SK-N-SH treated with all-trans-retinoic acid at 6 μM for 48 hours (cell line): ENCODE data around the gene PPP2R5D.

Experiments
- ATAC-seq: fragments of 200-7000 bp; cut with Tn5 transposase; 3 replicates; pipeline ENCODE4 v1.9.1; 2020; ENCODE audit warnings: mild to moderate bottlenecking, moderate library complexity
- ARNTL ChIP-seq: fragments of 450-650 bp; formaldehyde crosslinking; IDR thresholded peaks from 2 replicates; pipeline ENCODE4 v1.5.0; 2020; ENCODE audit warnings: low read depth, mild to moderate bottlenecking, moderate library complexity, borderline replicate concordance
- BACH2 ChIP-seq: fragments of 250-450 bp; sonication (Bioruptor Pico); IDR thresholded peaks from 2 replicates; pipeline ENCODE4 v1.9.0; 2021; ENCODE audit warnings: mild to moderate bottlenecking, borderline replicate concordance
- CSDC2 ChIP-seq: fragments of 250-450 bp; sonication (Bioruptor Pico); IDR thresholded peaks from 2 replicates; pipeline ENCODE4 v1.5.0; 2020; ENCODE audit warnings: mild to moderate bottlenecking, moderate library complexity
- CSRNP3 ChIP-seq: fragments of 250-450 bp; sonication (Bioruptor Pico); IDR thresholded peaks from 2 replicates; pipeline ENCODE4 v1.5.1; 2021; ENCODE audit warnings: mild to moderate bottlenecking, moderate library complexity
- ESRRG ChIP-seq: fragments of 250-450 bp; sonication (Bioruptor Pico); IDR thresholded peaks from 2 replicates; pipeline ENCODE4 v1.6.1; 2021; ENCODE audit warnings: mild to moderate bottlenecking
- GLIS3 ChIP-seq: fragments of 250-450 bp; sonication (Bioruptor Pico); IDR thresholded peaks from 2 replicates; pipeline ENCODE4 v1.5.0; 2020; ENCODE audit warnings: mild to moderate bottlenecking, moderate library complexity
- ISL1 ChIP-seq: fragments of 250-450 bp; sonication (Bioruptor Pico); IDR thresholded peaks from 2 replicates; pipeline ENCODE4 v2.1.2; 2022; ENCODE audit warnings: mild to moderate bottlenecking, moderate library complexity
- OSR1 ChIP-seq: fragments of 250-450 bp; sonication (Bioruptor Pico); IDR thresholded peaks from 2 replicates; pipeline ENCODE4 v1.8.0; 2022; ENCODE audit warnings: moderate library complexity, mild to moderate bottlenecking, inconsistent platforms
- PATZ1 ChIP-seq: fragments of 250-450 bp; sonication (Bioruptor Pico); IDR thresholded peaks from 2 replicates; pipeline ENCODE4 v1.8.0; 2020; ENCODE audit warnings: mild to moderate bottlenecking, moderate library complexity, borderline replicate concordance
- PPARA ChIP-seq: fragments of 250-450 bp; sonication (Bioruptor Pico); IDR thresholded peaks from 2 replicates; pipeline ENCODE4 v1.5.0; 2020; ENCODE audit warnings: mild to moderate bottlenecking, borderline replicate concordance
- RARB ChIP-seq: fragments of 250-450 bp; sonication (Bioruptor Pico); IDR thresholded peaks from 2 replicates; pipeline ENCODE4 v1.8.0; 2021; ENCODE audit warnings: mild to moderate bottlenecking, moderate library complexity
- SNAI2 ChIP-seq: fragments of 250-450 bp; sonication (Bioruptor Pico); IDR thresholded peaks from 2 replicates; pipeline ENCODE4 v1.5.0; 2020; ENCODE audit warnings: mild to moderate bottlenecking, moderate library complexity
- TCF4 ChIP-seq: fragments of 250-450 bp; sonication (Bioruptor Pico); IDR thresholded peaks from 2 replicates; pipeline ENCODE4 v1.8.0; 2021; ENCODE audit warnings: mild to moderate bottlenecking, moderate library complexity, borderline replicate concordance
- TOX ChIP-seq: fragments of 250-450 bp; sonication (Bioruptor Pico); IDR thresholded peaks from 2 replicates; pipeline ENCODE4 v1.8.0; 2021; ENCODE audit warnings: mild to moderate bottlenecking, moderate library complexity, borderline replicate concordance
- ZC3H10 ChIP-seq: fragments of 250-450 bp; sonication (Bioruptor Pico); IDR thresholded peaks from 2 replicates; pipeline ENCODE4 v1.5.1; 2021; ENCODE audit warnings: mild to moderate bottlenecking, moderate library complexity
- ZFP3 ChIP-seq: fragments of 250-450 bp; sonication (Bioruptor Pico); IDR thresholded peaks from 2 replicates; pipeline ENCODE4 v1.5.0; 2020; ENCODE audit warnings: mild to moderate bottlenecking, moderate library complexity
- ZFP30 ChIP-seq: fragments of 450-650 bp; formaldehyde crosslinking; IDR thresholded peaks from 2 replicates; pipeline ENCODE4 v1.5.0; 2022; ENCODE audit warnings: mild to moderate bottlenecking, moderate library complexity
- ZNF70 ChIP-seq: fragments of 450-650 bp; formaldehyde crosslinking; IDR thresholded peaks from 2 replicates; pipeline ENCODE4 v1.5.0; 2020; ENCODE audit warnings: mild to moderate bottlenecking, moderate library complexity
- ZNF8 ChIP-seq: fragments of 450-650 bp; formaldehyde crosslinking; IDR thresholded peaks from 2 replicates; pipeline ENCODE4 v1.5.0; 2020; ENCODE audit warnings: mild to moderate bottlenecking, moderate library complexity
- TF ChIP-seq, protein P1 (sequence below): fragments of 250-450 bp; sonication (Bioruptor Pico); IDR thresholded peaks from 2 replicates; pipeline ENCODE4 v1.5.0; 2020; ENCODE audit warnings: mild to moderate bottlenecking, moderate library complexity
- TF ChIP-seq, protein P2 (sequence below): fragments of 250-450 bp; sonication (Bioruptor Pico); IDR thresholded peaks from 2 replicates; pipeline ENCODE4 v1.5.1; 2020; ENCODE audit warnings: low read depth, mild to moderate bottlenecking, moderate library complexity

PPP2R5D gene

DNA sequence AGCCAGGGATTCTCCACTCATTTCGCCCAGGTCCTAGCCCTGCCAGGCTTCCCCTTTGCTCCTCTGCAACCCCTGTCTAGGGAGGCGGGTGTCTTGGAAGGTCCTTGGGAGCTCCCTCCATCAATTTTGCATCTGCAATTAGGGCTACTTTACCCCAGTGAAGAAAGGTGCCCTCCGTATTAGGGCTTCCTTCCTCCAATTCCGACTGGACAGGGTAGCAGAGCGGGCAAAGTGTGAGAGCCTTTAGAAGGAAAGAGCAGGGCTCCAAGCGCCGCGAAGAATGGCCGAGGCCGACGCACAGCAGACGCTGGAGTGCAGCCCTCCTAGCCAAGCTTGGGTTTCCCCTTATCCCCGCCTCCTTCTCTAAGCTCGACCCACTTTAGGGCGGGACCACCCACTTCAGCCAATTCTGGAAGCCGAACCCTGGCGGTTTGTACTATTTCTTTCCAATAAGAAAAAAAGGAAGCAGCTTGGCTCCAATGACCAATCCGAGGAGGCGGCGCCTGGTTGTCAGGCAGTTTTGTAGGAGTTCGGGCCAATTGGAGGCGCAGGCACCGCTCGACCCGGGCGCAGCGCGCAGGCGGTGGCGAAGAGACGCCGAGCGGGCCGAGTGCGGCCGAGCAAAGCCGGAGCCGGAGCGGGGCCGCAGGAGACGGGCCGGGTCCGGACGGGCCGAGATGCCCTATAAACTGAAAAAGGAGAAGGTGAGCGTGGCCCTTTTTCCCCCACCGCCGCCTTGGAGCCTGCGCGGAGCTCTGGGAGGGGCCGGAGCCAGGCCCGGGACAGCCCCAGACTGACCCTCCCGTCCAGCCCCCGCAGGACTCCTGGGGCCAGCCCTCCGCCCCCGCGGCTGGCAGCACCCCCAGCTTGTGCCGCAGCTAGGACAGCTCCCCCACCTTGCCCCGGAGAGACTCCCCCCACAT lies at the start of gene PPP2R5D:
TSS of gene PPP2R5D (plus strand) at position 570 of the 923 bp plus-strand sequence. CDS start at position 678, 108 bp downstream.
- TF ChIP-seq ZC3H10 (CRISPR knock-in tag) (no peak), ARNTL (CRISPR knock-in tag) (no peak), CSDC2 (CRISPR knock-in tag) (no peak), GLIS3 (CRISPR knock-in tag) (no peak), ESRRG (no peak), CSRNP3 (no peak), PPARA (CRISPR knock-in tag) (no peak), ZNF8 (CRISPR knock-in tag) (no peak), ZFP3 (CRISPR knock-in tag) (no peak), ISL1 (CRISPR knock-in tag) (no peak), ZFP30 (CRISPR knock-in tag) (no peak), SNAI2 (CRISPR knock-in tag) (no peak), TCF4 (CRISPR knock-in tag) (no peak), RARB (no peak), BACH2 (CRISPR knock-in tag) (no peak), PATZ1 (CRISPR knock-in tag) (no peak)
- TF ChIP-seq, protein P1, sequence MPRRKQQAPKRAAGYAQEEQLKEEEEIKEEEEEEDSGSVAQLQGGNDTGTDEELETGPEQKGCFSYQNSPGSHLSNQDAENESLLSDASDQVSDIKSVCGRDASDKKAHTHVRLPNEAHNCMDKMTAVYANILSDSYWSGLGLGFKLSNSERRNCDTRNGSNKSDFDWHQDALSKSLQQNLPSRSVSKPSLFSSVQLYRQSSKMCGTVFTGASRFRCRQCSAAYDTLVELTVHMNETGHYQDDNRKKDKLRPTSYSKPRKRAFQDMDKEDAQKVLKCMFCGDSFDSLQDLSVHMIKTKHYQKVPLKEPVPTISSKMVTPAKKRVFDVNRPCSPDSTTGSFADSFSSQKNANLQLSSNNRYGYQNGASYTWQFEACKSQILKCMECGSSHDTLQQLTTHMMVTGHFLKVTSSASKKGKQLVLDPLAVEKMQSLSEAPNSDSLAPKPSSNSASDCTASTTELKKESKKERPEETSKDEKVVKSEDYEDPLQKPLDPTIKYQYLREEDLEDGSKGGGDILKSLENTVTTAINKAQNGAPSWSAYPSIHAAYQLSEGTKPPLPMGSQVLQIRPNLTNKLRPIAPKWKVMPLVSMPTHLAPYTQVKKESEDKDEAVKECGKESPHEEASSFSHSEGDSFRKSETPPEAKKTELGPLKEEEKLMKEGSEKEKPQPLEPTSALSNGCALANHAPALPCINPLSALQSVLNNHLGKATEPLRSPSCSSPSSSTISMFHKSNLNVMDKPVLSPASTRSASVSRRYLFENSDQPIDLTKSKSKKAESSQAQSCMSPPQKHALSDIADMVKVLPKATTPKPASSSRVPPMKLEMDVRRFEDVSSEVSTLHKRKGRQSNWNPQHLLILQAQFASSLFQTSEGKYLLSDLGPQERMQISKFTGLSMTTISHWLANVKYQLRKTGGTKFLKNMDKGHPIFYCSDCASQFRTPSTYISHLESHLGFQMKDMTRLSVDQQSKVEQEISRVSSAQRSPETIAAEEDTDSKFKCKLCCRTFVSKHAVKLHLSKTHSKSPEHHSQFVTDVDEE (CRISPR knock-in tag) = no peak
- TF ChIP-seq, protein P2, sequence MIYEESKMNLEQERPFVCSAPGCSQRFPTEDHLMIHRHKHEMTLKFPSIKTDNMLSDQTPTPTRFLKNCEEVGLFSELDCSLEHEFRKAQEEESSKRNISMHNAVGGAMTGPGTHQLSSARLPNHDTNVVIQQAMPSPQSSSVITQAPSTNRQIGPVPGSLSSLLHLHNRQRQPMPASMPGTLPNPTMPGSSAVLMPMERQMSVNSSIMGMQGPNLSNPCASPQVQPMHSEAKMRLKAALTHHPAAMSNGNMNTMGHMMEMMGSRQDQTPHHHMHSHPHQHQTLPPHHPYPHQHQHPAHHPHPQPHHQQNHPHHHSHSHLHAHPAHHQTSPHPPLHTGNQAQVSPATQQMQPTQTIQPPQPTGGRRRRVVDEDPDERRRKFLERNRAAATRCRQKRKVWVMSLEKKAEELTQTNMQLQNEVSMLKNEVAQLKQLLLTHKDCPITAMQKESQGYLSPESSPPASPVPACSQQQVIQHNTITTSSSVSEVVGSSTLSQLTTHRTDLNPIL = no peak
- TF ChIP-seq, all 23 proteins: peak for 0
- ATAC-seq = peak; percentile 96

GRCh38 chr6:42935322-42935721 lies 49.0 kb upstream of the PPP2R5D start:
- no peak for TF ChIP-seq GLIS3 (CRISPR knock-in tag)
- no peak for TF ChIP-seq TOX (CRISPR knock-in tag)
- TF ChIP-seq ESRRG = no peak
- no peak for TF ChIP-seq BACH2 (CRISPR knock-in tag)
- TF ChIP-seq ZC3H10 (CRISPR knock-in tag) = no peak
- TF ChIP-seq ZFP3 (CRISPR knock-in tag) = no peak
- TF ChIP-seq ZFP30 (CRISPR knock-in tag) = no peak
- TF ChIP-seq RARB = no peak
- TF ChIP-seq, protein P2 = no peak
- no peak for TF ChIP-seq PPARA (CRISPR knock-in tag)
- no peak for TF ChIP-seq OSR1 (CRISPR knock-in tag)
- no peak for TF ChIP-seq SNAI2 (CRISPR knock-in tag)
- no peak for TF ChIP-seq ZNF8 (CRISPR knock-in tag)
- no peak for TF ChIP-seq ISL1 (CRISPR knock-in tag)
- TF ChIP-seq CSRNP3 = no peak
- TF ChIP-seq PATZ1 (CRISPR knock-in tag) = no peak
- no peak for TF ChIP-seq ZNF70 (CRISPR knock-in tag)
- TF ChIP-seq TCF4 (CRISPR knock-in tag) = no peak
- no peak for ATAC-seq
